ENCODE measurements around the gene CCR2.

DNA sequence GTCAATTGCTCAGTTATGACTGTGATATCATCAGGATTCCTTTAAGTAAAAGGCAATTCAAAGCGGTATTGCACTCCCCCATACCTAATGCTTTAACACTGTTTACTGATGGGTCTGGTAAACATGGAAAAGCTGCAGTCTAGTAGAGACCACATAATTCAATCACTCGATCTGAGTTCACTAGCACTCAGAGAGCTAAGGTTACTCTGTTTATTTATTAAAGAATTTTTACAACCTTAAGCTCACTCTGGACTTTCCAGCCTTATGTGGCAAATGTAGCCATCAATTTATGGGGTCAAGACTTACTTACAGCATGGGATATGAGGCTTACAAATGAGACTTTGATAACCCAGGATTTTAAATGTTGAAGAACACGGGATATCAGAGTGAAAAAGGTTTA is 18.4 kb upstream of the CCR2 start:
- no peak for TF ChIP-seq POLR2A (IDR thresholded peaks at IDR 0.05)
- TF ChIP-seq, protein P1, sequence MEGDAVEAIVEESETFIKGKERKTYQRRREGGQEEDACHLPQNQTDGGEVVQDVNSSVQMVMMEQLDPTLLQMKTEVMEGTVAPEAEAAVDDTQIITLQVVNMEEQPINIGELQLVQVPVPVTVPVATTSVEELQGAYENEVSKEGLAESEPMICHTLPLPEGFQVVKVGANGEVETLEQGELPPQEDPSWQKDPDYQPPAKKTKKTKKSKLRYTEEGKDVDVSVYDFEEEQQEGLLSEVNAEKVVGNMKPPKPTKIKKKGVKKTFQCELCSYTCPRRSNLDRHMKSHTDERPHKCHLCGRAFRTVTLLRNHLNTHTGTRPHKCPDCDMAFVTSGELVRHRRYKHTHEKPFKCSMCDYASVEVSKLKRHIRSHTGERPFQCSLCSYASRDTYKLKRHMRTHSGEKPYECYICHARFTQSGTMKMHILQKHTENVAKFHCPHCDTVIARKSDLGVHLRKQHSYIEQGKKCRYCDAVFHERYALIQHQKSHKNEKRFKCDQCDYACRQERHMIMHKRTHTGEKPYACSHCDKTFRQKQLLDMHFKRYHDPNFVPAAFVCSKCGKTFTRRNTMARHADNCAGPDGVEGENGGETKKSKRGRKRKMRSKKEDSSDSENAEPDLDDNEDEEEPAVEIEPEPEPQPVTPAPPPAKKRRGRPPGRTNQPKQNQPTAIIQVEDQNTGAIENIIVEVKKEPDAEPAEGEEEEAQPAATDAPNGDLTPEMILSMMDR (IDR thresholded peaks at IDR 0.05), result no peak
